Ishikawa (cell line): ENCODE results near the gene FAM3D.

Experiments
- CREB1 ChIP-seq: IDR thresholded peaks from 2 replicates; pipeline ENCODE4 v1.6.1; 2012; ENCODE audit warnings: low read depth
- EP300 ChIP-seq: IDR thresholded peaks from 2 replicates; pipeline ENCODE4 v1.6.1; 2012; ENCODE audit warnings: borderline replicate concordance
- MAX ChIP-seq: IDR thresholded peaks from 2 replicates; pipeline ENCODE4 v1.6.1; 2012
- RAD21 ChIP-seq: IDR thresholded peaks from 2 replicates; pipeline ENCODE4 v1.6.1; 2012; ENCODE audit warnings: low read depth
- REST ChIP-seq: IDR thresholded peaks from 2 replicates; pipeline ENCODE4 v1.6.1; 2012; ENCODE audit warnings: low read depth, mild to moderate bottlenecking
- TAF1 ChIP-seq: IDR thresholded peaks from 2 replicates; pipeline ENCODE4 v1.6.1; 2012; ENCODE audit warnings: low read depth, mild to moderate bottlenecking
- TEAD4 ChIP-seq: IDR thresholded peaks from 2 replicates; pipeline ENCODE4 v1.6.1; 2012
- YY1 ChIP-seq: IDR thresholded peaks from 2 replicates; pipeline ENCODE4 v1.6.1; 2012; ENCODE audit warnings: low read depth
- ZBTB7A ChIP-seq: IDR thresholded peaks from 2 replicates; pipeline ENCODE4 v1.6.1; 2012; ENCODE audit warnings: low read depth

GRCh38 chr3:58585005-58585786 is 81.4 kb downstream of the FAM3D start:
- TF ChIP-seq EP300 (no peak), MAX (peak; percentile 63), TAF1 (no peak), REST (0 out of 2 replicates have a peak, but pooled peaks have one; percentile 13), CREB1 (no peak), YY1 (no peak), RAD21 (no peak), TEAD4 (no peak), ZBTB7A (no peak)
